H1 (cell line): Measurements from ENCODE around the gene CADM1. TPM values are rescaled to one million over a fixed set of nuclear protein-coding genes. Genes with fewer than 3 reads are reported as not detected.

Experiments used
- CTBP2 ChIP-seq: IDR thresholded peaks from 2 replicates; pipeline ENCODE4 v1.7.0; 2011; ENCODE audit warnings: borderline replicate concordance, mild to moderate bottlenecking, moderate library complexity, mixed read lengths, low read length; ENCODE audit not compliant: insufficient read depth, insufficient read length
- polyA plus RNA-seq, 7 experiments: library from polyadenylated mRNA; depleted of rRNA in 3 of 7; stranded (reverse) in 5 of 7; unstranded in 2 of 7; fragments of >200 nt in 5 of 7; fragments of 200-250 nt in 2 of 7; gene quantifications; 1 replicate in 5 of 7; 2 replicates in 1 of 7; 4 replicates in 1 of 7; pipeline versions ENCODE4 v1.2.1 to v1.2.3, GENCODE V29; 2011 to 2013; ENCODE audit warnings: missing spikeins in 2 of 7, mixed read lengths in 2 of 7
- total RNA-seq: library from RNA; stranded (reverse); fragmentation: NEBNext Ultra II Directional; extraction: Animal tissue kit (Norgen Biotek cat#: 25700); gene quantifications from 2 replicates; pipeline ENCODE4 v1.2.1, GENCODE V29; 2021
- TF ChIP-seq, protein P1 (sequence below): IDR thresholded peaks from 2 replicates; pipeline ENCODE4 v1.6.1; 2012; ENCODE audit warnings: low read length, inconsistent platforms

Gene CADM1
- total and polyA plus RNA-seq, 2 of the 8 experiments (the other 6 are each of a cell fraction or from before 2014, with no cell fraction given) = 8.3 to 25.3 TPM

DNA sequence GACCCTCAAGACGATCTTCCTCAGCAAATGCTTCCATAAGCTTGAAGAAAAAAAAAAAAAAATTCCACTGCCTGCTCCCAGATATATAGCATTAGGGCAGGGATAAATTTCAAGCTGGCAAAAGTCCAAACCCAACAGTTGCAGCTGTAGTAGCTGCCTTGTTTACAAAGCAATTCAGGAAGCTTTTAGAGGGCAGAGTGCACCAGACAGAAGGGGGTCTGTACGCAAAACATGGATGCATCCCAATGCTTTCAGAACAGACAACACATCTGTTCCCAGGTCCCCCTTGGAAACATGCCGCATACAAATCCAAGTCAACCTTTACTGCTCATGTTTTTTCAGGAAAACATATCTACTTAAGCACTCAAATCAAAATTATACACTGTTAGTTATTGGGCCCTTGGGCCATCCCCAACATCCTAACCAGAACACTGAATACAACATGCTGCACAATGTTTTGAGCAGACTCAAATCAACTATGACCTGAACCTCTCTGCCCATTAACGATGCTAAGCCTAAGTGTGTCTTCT is 94.5 kb downstream of the CADM1 start (continued):
- TF ChIP-seq, protein P1, sequence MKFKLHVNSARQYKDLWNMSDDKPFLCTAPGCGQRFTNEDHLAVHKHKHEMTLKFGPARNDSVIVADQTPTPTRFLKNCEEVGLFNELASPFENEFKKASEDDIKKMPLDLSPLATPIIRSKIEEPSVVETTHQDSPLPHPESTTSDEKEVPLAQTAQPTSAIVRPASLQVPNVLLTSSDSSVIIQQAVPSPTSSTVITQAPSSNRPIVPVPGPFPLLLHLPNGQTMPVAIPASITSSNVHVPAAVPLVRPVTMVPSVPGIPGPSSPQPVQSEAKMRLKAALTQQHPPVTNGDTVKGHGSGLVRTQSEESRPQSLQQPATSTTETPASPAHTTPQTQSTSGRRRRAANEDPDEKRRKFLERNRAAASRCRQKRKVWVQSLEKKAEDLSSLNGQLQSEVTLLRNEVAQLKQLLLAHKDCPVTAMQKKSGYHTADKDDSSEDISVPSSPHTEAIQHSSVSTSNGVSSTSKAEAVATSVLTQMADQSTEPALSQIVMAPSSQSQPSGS = no peak
- no peak for TF ChIP-seq CTBP2
